GM12874 (cell line): ENCODE results near the gene ACSL5.

ENCODE experiments used
- CTCF ChIP-seq: IDR thresholded peaks from 2 replicates; pipeline ENCODE4 v1.5.1; 2011; ENCODE audit warnings: low read depth, mild to moderate bottlenecking, control low read depth, low read length, moderate library complexity; ENCODE audit not compliant: insufficient read depth

Gene ACSL5

DNA sequence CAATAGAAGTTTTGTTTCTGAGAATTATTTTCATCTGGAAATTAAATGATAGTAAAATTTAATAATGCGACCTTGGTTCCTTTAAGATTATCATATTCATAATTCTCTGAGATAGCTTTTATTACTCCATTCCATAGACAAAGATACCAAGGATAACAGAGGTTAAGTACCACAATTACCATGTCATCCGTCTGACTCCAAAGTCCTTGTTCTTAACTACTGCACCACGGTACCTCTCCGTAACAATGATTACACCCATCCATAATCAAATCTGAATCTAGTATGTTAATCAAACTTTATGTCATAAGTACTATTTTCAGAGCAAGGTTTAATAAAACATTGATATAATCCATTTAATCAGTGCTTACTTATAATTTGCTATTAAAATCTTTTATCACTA, 64.4 kb downstream of the ACSL5 start:
- TF ChIP-seq CTCF, result no peak

GRCh38 chr10:112441520-112441919, 67.6 kb downstream of the ACSL5 start:
- TF ChIP-seq CTCF, result no peak

DNA sequence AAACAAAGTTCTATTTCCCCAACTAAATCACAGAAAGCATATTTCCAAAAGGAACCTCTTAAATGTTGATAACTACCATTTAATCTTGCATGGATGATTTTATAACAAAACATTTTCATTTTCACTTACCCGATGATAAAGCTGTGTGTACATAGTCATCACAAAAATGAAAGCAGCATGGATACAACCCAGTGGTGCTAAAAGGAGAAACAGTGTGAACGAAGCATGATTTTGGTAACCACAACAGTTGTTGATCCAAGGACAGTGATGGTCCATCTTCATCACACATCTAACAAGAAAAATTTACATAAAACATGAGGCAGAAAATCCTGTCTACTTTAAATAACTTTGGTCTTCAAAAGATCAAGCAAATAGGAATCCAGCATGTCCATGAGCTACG, 68.1 kb downstream of the ACSL5 start:
- no peak for TF ChIP-seq CTCF

GRCh38 chr10:112446055-112446854, 72.3 kb downstream of the ACSL5 start:
- TF ChIP-seq CTCF, result no peak

DNA sequence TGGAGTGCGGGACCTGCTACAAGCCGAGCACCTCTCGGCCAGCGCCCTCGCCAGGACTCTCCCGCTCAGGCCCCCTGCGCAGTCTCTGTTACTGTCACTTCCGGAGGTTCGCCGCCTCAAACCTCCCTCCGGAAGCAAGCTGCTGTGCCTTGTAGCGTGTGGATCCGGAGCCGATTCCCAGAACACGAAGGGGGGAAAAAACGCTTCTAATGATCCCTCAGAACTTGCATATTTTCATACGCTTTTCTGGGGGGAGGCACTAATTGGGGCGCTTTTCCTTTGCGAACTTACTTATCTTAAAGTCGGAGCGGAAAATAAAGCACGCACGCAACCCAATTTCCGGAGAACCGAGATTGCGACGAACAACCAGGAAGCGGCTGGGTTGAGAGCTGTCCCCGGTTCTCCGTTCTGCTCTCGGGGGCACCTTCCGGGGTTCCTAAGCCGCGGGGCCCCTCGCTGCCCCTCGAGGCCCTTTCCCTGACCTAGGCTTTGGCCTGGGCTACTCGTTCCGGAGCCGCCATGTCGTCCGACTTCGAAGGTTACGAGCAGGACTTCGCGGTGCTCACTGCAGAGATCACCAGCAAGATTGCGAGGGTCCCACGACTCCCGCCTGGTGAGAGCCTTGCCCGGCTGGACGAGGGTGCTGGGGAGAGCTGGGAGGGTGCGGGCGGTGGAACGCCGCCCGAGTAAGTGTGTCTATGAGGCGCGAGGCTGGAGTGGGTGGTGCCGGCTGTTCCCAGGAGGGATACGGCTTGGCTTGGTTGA, 73.1 kb downstream of the ACSL5 start, which contains the start of the genes VTI1A and ZDHHC6:
Gene VTI1A, plus strand, starts transcription at position 361 of the 765 bp plus-strand sequence. Its CDS starts 159 bp downstream, at position 520.
Gene ZDHHC6, minus strand, starts transcription at position 60 of the 765 bp plus-strand sequence. CDS start 1,478 bp downstream, outside the sequence.
- peak; percentile 40 for TF ChIP-seq CTCF

- TF ChIP-seq CTCF, result no peak
Observed at GRCh38 chr10:112447620-112447928, 73.7 kb downstream of the ACSL5 start.

DNA sequence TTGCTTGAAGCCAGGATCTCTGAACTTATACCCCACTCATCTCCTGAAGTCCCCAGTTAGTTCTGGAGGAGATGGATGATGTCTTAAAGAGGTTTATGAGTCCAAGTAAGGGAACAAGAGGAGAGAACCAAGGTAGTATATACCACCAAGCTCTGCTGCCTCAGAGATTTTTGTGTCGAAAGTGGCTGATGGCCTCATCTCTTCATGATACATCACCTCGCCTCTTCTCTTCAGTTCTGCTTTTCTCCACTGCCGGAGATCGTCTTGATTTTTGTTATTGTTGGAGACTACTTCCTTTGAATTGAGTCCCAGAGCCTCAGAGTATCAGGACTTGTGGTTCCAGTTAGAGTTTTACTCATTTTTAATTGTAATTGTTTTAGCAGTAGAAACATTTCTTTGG, 75.0 kb downstream of the ACSL5 start:
- TF ChIP-seq CTCF, result no peak
